Omental fat pad (tissue), 4 donors: Measurements from ENCODE around the gene TDO2. TPM values are rescaled to one million over a fixed set of nuclear protein-coding genes. Genes with fewer than 3 reads are reported as not detected.
"Not testable (repeated sequence)": the region's sequence is repeated elsewhere in the genome, so short reads cannot be mapped to it uniquely, and the experiment has no call there.

Source experiments
- ATAC-seq: fragments of 150-250 bp; one replicate; pipeline ENCODE4 v1.9.1; 2016; ENCODE audit warnings: mild to moderate bottlenecking, moderate library complexity; ENCODE audit not compliant: low FRiP score
- DNase-seq: peaks from one replicate; pipeline ENCODE4 v3.0.0-alpha.2; 2019; ENCODE audit warnings: low spot score
- total RNA-seq, 4 donors: library from RNA; depleted of rRNA; stranded (reverse); fragments of >200 nt; gene quantifications; one replicate each; pipeline ENCODE4 v1.1.0, GENCODE V29; 2016
- TF ChIP-seq, protein P1 (sequence below), 3 donors: fragments of 450-650 bp; IDR thresholded peaks; one replicate each; pipeline ENCODE4 v1.5.1; 2016 to 2017; ENCODE audit warnings: antibody characterized with exemption in 3 of 3, mild to moderate bottlenecking in 3 of 3, moderate library complexity in 2 of 3

TDO2 gene
- total RNA-seq, 4 donors from 2014 or later: 0.36 TPM; not detected in 3

DNA sequence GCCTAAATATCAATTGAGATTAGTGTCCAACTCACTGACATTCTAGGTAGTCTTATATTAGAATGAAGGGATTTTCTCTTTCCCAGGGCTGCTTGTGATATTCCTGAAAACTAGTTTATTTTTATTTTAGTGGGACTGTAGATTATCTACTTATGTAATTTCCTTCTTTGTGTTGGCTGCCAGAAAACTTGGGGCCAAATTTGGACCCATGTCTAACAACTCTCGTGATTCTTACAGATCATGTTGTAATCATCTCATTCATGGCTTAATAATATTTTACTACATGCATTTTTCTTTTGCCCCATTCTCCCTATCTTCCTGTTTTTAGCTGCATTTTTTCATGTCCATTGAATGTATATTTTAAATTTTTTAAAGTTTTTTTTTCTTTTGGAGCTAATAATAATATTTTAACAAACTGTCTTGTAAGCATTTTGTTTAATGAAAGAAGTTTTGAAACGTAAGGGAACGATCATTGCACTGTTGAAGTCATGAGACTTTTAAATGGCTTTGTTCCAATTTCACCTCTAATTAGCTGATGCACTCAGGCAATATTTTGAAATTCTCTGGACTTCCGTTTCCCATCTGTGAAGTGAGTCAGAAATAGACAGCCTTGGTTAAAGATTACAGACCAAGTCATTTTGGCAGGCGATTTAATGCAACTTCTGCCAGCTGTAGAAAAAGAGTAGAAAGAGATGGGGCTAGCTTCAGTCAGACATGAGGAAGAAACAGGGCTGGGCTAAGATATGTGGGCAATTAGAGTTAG, 14.3 kb upstream of the TDO2 start:
- TF ChIP-seq, protein P1, sequence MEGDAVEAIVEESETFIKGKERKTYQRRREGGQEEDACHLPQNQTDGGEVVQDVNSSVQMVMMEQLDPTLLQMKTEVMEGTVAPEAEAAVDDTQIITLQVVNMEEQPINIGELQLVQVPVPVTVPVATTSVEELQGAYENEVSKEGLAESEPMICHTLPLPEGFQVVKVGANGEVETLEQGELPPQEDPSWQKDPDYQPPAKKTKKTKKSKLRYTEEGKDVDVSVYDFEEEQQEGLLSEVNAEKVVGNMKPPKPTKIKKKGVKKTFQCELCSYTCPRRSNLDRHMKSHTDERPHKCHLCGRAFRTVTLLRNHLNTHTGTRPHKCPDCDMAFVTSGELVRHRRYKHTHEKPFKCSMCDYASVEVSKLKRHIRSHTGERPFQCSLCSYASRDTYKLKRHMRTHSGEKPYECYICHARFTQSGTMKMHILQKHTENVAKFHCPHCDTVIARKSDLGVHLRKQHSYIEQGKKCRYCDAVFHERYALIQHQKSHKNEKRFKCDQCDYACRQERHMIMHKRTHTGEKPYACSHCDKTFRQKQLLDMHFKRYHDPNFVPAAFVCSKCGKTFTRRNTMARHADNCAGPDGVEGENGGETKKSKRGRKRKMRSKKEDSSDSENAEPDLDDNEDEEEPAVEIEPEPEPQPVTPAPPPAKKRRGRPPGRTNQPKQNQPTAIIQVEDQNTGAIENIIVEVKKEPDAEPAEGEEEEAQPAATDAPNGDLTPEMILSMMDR (IDR thresholded peaks at IDR 0.05): no peak
- ATAC-seq (peak; percentile 93), DNase-seq (no peak)

GRCh38 chr4:155889946-155890345, 13.6 kb upstream of the TDO2 start:
- TF ChIP-seq, protein P1 (IDR thresholded peaks at IDR 0.05): no peak
- ATAC-seq: no peak
- no peak for DNase-seq

DNA sequence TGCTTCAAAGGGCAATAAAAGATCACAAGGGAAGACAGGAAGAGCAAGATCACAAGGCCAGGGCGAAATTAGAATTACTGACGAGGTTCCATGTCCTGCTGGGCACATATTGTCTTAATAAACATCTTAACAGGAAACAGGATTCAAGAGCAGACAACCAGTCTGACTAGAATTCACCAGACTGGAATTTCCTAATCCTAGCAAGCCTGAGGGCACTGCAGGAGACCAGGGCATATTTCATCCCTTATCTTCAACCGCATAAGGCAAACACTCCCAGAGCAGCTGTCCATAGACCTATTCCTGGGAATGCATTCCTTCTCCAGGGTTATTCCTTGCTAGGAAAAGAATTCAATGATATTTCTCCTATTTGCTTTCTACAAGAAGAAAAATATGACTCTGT, 12.4 kb upstream of the TDO2 start:
- TF ChIP-seq, protein P1 (IDR thresholded peaks at IDR 0.05): no peak
- no peak for ATAC-seq

DNA sequence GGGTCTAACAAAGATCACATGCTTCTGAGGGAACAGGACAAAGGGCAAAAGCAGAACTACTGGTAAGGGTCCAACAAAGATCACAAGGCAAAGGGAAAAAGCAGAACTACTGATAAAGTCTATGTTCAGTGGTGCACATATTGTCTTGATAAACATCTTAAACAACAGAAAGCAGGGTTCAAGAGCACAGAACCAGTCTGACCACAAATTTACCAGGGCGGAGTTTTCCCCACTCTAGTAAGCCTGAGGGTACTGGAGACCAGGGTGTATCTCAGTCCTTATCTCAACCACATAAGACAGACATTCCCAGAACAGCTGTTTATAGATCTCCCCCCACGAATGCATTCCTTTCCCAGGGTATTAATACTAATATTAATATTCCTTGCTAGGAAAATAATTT, 5.1 kb upstream of the TDO2 start:
- not testable (repeated sequence) for ATAC-seq, DNase-seq

More for the DNA sequence above, 12.4 kb upstream of the TDO2 start:
- no peak for DNase-seq

- no peak for ATAC-seq
- DNase-seq: no peak
- TF ChIP-seq, protein P1 (IDR thresholded peaks at IDR 0.05): no peak
These were observed 3.6 kb upstream of the TDO2 start for GRCh38 chr4:155899891-155900290.

GRCh38 chr4:155900381-155900780, 3.1 kb upstream of the TDO2 start:
- DNase-seq (no peak), ATAC-seq (peak; percentile 48)
- TF ChIP-seq, protein P1 (IDR thresholded peaks at IDR 0.05): no peak

- DNase-seq (no peak), ATAC-seq (no peak)
- TF ChIP-seq, protein P1 (IDR thresholded peaks at IDR 0.05): no peak
These were observed 2.5 kb upstream of the TDO2 start for GRCh38 chr4:155901013-155901412.
